GM19468 (cell line): ENCODE data around the gene NKX1-1.

Experiments
- ATAC-seq: cut with Tn5 transposase; IDR thresholded peaks from one replicate; pipeline ENCODE4 v1.9.1; 2021; ENCODE audit warnings: mild to moderate bottlenecking, moderate library complexity, moderate number of reproducible peaks; ENCODE audit not compliant: unreplicated experiment; ENCODE audit errors: extremely low read depth

The NKX1-1 gene

DNA sequence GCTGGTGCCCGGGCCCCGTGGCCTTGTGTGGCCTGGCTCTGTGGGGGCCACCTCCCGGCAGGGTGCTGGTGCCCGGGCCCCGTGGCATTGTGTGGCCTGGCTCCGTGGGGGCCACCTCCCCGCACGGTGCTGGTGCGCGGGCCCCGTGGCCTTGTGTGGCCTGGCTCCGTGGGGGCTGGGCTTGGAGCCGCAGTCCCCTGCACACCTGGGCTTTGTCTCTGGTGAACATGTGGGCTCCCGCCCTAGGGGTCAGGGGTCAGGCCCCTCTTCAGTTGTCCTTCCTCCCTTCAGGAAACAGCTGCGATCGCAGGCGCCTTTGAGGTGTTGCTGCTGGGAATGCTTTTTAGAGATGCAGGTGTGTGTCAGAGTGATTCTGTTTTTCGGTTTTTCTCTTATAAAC lies 42.0 kb downstream of the NKX1-1 start:
- no peak for ATAC-seq

DNA sequence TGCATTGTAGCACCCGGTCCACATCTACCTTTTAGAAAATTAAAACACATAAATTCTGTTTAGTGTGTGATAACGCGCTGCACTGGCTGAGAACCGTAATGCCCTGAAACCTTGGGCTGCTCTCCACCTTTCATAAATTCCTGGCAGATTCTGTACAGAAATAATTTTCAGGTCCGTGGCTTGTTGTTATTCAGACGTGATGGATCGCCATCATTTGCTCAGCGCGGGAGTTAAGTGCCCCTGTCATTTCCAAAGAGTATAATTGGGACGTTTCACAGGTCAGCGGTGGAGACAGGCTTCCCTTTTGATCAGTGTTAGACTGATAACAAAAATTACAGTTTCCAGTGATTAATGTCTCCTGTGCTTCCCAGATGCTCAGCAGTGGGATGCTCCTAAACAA lies 42.7 kb downstream of the NKX1-1 start:
- ATAC-seq, result no peak

- ATAC-seq, result no peak
These were observed 43.7 kb downstream of the NKX1-1 start for GRCh38 chr4:1362521-1362920.

DNA sequence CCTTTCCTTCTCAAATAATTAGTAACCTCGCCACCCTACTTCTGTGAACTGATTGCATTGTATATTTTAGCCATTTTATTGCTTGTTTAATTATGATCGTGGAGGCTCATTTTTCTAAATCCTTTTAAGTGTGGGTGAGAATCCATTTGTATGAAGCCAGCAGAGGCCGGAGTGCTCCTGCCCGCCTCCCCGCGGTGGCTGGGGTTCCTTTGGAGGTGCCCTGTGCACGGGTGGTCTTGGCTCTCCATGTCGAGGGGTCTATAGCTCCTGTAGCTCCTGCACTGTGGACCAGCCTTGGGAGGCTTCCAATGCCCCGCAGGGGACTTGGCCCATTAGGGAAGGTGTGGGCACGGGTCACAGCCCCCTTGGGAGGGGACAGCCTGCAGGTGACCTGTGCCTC lies 44.2 kb downstream of the NKX1-1 start:
- no peak for ATAC-seq

DNA sequence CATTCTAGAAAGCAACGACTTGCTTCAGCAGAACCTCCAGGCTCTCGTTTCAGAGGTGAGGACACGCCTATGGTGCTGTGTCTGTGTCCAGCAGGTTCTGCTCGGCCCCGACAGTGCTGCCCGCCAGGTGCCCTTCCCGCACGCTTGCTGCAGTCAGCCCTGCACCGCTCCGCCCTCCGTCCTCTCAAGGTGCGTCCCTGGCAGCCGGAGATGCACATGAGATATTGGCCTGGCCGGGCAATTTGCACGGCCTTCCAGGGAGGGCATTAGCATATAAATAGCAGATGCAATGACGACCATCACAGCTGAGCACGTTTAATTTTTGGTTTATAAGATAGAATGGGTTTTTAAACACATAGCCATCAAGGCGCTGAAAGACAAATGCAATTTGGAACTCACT lies 44.8 kb downstream of the NKX1-1 start:
- ATAC-seq, result no peak

DNA sequence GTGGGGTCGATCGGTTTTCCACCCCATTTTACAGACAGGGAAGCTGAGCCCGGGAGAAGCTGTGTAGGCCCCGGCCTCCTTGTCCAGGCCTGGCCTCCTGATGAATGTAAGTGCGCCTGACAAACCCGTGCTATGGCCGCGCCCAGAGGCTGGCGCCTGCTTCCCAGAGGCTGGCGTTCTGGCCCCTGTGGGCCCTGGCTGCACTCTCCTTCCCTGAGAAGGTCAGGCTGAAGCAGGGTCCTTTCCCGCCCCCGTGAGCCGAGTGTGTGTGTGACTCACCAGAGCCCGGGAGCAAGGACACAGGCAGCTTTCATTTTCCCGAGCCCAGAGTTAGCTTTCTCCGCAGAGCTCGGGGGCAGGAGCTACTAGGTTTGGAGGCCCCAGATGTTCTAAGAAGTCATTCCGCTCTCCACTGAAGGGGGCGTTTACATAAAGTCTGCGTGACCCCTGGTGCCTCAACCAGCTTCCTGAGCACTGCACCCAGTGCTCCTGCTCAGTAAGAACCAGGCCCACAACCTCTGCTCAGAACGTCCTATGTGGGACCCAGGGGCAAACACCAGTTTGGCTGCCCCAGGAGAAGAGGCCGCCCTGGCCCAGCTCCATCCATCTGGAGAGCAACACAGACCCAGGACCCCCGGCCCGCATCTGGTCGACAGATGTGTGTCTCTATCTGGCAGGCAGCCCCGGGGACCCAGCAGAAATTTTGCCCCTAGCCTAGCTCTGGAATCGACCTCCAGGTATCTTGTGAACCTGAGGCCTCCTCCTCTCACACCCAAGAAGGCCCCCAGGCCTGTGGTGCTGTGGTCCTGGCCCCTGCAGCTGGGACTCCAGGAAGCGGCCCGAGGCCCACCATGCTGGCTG lies 45.6 kb downstream of the NKX1-1 start:
- ATAC-seq, result no peak

DNA sequence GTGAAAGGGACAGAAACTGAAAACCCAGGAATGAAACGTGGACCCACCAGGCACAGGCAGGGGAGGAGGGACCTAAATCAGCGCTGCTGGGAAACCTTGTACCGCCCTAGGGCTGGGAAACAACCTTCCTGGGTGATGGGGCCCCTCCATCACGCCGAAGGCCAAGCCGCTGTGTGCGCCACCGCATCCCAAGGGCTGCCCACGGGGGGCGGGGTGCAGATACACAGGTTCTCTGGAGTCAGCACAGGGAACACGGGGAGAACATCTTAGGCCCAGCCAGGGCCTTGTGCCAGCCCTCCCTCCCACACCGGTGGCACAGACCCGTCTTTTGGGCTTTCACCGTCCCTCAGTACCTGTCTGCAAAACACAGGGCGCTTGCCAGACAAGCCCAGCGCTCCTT lies 46.3 kb downstream of the NKX1-1 start:
- ATAC-seq, result no peak

- ATAC-seq, result no peak
These were observed 47.1 kb downstream of the NKX1-1 start for GRCh38 chr4:1359144-1359501.

GRCh38 chr4:1358421-1359143 lies 47.7 kb downstream of the NKX1-1 start:
- ATAC-seq, result no peak

GRCh38 chr4:1357356-1358248 lies 48.6 kb downstream of the NKX1-1 start:
- ATAC-seq, result no peak

- ATAC-seq, result no peak
These were observed 49.9 kb downstream of the NKX1-1 start for GRCh38 chr4:1356181-1356998.

GRCh38 chr4:1355378-1355777 lies 50.9 kb downstream of the NKX1-1 start:
- no peak for ATAC-seq

DNA sequence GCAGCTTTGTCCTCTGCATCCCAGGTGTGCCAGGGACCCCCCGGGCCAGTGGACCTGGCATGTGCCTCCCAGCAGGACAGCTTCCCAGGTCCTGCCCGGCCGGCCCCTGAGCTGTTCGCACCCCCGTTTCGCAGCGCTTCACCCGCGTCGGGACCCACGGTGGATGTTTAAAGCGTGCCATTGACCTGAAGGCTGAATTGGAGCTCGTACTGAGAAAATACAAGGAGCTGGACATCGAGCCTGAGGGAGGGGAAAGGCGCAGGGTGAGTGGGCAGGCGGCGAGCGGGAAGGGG lies 51.3 kb downstream of the NKX1-1 start:
- no peak for ATAC-seq

DNA sequence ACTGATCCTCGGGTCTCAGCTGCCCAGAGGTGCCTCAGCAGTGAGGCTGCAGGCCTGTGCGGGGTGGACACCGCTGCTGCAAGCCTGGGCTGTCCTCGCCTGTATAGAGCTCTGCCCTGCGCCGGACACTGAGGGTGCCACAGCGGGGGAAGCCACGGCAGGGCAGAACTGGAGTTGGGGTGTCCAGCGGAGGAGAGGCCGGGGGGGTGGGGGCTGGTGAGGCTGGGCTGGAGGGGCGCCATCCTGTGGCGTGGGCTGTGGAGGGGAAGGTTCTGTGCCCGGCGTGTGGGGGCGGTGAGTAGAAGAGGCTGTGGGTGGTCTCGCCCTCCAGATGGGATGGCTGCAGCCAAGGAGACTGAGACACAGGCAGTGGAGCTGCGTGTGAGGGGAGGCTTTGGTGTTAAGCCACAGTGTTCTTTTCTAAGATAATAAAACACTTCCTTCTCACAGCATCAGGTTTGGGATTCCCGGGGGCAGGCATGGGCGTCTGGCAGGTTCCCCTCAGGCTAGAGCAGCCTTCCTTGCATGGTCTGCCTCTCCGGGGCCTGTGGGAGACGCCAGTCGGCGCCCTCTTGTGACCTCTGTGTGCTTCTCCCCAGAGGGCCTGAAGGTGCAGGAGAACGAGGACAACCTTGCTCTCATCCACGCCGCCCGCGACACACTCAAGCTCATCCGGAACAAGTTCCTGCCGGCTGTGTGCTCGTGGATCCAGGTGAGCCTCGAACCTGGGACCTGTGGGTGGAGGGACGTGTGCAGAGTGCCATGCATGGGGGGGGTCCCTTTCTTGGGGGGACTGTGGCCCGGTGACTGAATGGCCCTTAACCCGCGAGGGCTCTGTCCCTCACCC lies 51.9 kb downstream of the NKX1-1 start:
- no peak for ATAC-seq

DNA sequence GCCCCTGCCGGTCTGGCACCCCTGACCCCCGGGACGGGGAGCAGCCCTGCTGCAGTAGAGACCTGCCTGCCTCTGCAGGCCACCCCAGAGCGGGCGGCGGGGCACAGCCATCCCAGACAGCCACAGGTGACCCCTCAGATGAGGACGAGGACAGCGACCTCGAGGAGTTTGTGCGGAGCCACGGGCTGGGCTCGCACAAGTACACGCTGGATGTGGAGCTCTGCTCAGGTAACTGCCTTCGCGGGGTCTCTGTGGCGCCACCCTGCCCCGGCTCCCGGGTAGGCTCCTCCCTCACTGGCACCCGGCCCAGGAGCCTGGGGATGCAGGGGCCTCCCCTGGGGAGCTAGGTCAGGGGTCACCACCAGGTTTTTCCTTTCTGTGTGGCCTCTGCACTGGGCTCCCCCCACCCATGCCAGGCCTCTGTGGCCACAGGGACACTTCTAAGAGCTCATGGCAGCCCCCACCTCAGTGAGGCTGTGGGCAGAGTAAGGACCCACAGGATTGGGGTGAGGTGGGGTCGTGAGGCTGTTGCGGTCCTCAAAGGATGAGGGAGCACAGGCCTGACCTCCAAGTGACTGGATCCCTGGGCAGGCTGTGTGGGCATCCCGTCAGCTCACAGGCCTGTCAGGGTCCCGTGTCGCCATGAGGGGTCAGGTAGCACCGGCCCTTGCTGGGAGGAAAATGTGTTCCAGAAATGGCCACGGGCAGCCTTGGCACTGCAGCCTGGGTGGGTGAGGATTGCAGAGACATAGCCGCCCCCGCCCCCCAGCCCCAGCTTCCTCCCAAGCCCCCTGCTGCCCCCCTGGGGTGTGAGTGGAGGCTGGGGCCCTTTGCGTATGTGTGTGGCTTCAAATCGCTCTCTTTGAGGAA lies 52.8 kb downstream of the NKX1-1 start:
- no peak for ATAC-seq
